A204.1 (cell line): ENCODE measurements around the gene ZSCAN22.

ENCODE experiments used
- FAIRE-seq: peaks from 2 replicates; lab custom pipeline; 2012; peaks lifted over from hg19 to GRCh38; lab: Jason Lieb, UNC

ZSCAN22 gene

DNA sequence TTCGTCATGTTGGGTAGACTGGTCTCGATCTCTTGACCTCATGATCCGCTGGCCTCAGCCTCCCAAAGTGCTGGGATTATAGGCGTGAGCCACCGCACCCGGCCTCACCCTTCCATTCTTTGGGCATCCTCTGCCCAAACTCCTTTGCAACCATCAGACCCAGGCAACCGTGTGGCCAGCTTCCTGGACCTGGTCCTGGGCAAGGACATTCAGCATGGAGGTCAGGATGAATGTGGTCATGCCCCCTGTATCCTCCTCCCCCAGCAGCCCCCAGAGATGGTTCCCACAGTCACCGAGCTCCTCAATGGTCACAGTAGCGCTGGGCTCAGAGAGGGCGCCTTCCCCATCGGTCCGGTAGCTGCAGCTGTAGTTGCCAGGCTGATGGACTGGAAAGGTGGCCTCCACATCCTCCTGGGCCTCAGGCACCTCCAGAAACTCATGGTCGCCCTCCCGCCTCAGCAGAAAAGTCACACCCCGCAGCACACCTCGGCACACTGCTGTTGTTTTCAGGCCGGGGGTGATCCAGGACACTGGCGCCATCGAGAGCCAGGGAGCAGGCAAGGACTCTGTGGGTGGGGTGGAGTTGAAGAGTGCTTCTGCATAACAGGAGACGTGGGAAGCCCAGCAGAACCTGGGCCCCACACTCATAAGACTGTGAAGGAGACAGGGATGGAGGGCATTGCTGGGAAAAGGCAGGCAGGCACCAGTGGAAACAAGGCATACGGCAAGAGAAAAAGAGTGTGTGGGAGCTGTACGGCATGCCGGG is 25.4 kb downstream of the ZSCAN22 start:
- FAIRE-seq, result no peak

DNA sequence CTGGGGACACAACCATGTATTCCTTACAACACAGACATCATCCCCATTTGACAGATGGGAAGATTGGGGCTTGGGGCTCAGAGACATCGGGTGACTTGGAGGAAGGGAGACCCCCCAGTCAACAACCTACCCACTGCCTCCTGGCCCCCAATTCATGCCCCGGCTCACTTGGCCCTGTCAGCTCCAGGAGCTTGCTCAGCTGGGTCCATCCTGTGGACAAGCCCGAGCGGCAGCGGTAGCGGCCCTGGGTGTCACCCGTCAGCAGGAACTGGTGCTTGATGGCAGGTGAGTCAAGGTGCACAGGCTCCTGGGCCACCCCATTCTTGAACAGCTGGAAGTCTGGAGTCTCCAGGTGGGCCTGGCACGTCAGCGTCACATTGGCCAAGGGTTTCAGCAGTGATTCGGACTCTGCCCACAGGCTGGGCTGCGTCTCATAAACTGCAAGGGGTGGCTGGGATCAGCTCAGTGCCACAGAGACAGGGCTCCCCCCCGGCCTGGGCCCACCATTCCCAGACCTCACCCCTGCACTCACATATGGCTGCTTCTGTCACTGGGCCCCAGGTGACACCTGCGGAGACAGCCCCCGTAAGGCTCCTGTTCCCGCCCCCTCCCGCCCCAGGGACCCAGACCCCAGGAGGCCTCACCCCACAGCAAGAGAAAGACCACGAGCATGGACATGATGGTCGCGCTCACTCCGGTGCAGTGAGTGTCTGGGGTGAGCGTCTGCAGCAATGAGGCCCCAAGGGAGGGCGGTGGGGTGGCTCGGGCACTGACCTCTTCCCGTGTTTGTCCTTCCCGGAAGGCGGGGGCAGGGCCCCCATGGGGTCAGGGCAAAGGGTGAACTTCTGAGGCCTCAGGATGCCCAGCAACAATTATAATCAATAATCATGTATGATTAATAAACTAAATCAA is 26.2 kb downstream of the ZSCAN22 start, which contains the start of gene A1BG:
TSS of gene A1BG (minus strand) at position 733 of the 912 bp plus-strand sequence. CDS start at position 678, 55 bp downstream.
- FAIRE-seq, result no peak

DNA sequence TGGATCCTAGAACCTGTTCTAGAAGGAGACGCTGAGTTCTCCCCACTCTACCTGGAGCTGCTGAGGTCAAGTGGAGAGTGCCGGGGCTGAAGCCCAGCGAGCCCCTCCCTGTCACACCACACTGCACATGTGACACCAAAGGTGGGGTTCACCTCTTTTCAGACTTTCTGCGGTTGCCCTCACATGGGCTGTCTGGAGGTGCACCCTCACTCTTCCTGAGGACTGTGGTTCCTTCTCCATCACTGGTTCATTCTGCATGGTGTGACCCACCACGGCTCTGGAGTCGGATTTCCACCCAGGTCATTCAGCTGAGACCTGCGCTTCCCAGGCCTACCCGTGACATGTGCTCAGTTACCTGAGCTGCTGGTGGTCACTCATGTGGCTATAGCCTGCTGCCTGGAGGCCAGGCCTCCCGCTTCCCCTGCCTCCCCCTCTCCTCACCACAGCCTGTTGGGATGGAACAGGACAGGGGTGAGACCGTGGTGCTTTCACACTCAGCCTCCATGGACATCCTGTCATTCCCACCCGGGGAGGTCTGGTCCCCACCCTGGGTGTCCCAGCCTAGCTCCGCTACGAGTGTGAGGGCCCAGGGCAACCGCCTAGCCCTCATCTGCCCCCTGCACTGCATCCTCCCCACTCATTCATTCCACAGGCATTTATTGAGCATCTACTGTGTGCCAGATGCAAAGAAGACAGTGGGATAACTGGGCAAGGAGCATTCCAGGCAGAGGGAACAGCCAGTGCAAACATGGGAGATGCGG is 27.1 kb downstream of the ZSCAN22 start:
- no peak for FAIRE-seq

DNA sequence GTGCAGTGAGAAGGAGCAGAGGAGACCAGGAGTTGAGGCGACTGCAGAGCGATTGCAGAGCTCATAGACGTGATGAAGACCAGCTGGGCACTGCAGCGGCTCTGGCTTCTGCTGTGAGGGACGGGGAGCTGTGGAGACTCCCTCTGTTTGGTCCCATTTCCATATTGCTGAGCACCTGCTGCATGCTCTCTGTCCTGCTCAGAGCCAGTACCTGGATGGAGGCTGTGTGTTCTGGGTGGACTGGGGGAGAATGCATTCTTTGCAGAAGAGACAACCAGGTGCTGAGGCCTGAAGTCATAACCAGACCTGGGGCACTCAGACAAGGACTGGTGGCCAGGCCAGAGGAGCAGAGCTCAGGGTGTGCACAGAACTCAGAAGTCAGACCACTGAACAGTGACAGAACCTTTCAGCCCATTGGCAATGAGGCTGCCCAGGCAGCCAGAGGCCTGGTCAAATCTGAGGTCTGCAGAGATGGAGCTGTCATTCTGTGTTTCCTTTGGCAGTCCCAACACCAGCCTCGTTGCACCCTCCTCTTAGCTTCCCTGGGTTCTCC is 27.8 kb downstream of the ZSCAN22 start:
- FAIRE-seq, result no peak

DNA sequence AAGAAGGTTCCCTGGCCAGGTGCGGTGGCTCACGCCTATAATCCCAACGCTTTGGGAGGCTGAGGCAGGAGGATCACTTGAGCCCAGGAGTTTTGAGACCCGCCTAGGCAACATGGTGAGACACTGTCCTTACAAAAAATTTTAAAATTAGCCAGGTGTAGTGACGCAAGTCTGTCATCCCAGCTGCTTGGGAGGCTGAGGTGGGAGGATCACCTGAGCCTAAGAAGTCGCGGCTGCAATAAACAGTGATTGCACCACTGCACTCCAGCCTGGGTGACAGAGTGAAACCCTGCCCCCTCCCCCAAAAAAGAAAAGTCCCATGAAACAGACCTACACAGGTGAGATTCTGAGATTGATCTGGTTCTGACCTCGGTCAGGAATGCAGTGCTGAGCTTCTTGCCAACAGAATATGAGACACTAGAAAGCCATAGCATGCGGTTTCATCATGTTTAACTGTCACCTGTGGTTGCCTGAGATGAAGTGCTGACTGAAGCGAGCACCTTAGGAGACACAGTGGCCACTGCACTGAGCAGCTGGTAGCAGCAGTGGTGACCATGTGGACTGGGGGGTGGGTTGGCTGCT is 28.5 kb downstream of the ZSCAN22 start:
- FAIRE-seq, result no peak

DNA sequence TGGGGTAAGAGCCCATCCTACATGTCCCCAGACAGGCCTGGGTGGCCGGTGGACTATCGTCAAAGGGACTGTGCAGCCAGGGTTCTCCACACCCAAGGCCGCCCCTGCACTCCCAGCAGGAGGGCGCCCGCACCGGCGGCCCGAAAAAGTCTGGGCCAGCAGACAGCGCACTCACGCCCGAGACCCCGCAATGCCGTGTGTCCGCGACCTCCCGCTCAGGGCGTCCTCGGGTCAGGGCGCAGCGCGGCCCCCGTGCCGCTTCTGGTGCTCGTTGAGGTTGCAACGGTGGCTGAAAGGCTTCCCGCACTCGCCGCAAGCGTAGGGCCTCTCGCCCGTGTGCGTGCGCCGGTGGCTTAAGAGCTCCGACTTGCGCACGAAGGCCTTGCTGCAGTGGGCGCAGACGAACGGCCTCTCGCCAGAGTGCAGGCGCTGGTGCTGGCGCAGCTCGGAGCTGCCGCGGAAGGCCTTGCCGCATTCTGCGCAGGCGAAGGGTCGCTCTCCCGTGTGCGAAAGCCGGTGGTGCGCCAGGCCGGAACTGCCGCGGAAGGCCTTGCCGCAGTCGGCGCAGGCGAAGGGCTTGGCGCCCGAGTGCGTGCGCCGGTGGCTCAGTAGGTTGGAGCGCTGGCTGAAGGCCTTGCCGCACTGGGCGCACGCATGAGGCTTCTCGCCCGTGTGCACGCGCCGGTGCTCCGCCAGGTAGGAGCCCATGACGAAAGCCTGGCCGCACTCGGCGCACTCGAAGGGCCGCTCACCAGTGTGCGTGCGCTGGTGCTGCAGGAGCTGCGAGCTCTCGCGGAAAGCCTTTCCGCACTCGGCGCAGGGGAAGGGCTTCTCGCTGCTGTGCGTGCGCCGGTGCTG is 29.3 kb downstream of the ZSCAN22 start:
- FAIRE-seq, result no peak

DNA sequence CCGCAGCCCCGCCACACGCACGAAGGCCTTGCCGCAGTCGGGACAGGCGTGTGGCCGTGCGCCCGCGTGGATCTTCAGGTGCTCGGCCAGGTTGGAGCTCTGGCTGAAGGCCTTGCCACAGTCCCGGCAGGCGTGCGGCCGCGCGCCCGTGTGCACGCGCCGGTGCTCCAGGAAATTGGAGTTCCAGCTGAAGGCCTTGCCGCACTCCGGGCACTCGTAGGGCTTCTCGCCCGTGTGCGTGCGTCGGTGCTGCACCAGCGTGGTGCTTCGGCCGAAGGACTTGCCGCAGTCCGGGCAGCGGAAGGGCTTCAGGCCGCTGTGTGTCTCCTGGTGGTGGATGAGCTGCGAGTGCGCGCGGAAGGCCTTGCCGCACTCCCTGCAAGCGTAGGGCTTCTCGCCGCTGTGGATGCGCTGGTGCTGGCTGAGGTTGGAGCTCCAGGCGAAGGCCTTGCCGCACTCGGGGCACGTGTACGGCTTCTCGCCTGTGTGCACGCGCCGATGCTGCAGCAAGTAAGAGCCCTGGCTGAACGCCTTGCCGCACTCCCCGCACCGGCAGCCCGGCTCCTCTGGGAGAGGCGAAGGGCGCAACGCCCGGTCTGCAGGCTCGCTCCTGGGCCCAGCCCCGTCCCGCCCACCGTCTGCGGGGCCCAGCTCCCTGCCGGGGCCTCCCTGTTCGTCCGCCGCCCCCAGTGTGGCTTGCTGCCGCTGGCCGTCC is 30.1 kb downstream of the ZSCAN22 start:
- FAIRE-seq, result no peak

DNA sequence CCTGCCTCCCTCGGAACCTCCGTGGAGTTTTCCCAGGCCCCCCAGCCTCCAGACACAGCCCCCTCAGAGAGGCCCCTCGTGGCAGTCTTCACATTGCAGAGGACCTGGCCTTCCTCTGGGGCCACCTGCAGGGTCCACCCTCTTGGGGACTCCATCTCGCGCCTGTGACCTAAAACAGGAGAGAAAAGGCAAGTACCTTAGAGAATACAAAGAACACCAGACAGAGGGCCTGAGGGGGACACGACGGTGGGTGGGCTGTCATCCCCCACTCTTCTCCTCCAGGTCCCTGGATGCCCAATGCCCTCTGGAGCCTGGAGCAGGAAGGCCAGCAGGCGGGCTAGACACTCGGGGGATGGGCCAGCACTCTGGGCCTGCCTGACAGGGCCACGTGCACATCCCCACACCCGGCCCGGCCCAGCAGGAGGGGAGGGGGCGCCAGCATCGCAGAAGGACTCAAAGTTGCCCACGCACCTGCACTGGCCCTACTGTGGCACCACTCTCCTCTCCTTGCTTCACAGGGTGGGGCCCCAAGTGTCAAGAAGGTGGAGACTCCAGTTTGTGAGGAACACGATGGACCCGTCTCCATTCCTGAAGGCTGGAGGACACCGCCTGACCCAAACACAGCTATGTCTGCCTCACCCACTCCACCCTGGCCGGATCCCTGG is 30.8 kb downstream of the ZSCAN22 start:
- no peak for FAIRE-seq

DNA sequence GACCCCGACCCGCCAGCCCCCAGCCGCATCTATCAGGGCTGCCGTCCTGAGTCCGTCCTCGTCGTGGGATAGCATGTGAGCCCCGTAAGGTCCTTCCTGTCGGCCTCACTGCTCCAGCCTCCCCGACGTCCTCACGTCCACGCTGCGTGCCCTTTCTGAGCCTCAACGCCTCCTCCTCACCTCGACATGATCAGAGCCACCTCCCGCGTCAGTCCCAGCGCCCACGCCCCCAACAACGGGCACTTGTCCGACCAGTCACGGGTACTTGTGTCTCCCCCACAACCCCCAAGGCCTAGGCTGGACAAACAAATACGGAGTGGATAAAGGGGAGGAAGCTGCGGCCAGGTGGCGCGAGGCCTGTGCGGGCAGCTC is 35.1 kb downstream of the ZSCAN22 start:
- FAIRE-seq, result no peak

DNA sequence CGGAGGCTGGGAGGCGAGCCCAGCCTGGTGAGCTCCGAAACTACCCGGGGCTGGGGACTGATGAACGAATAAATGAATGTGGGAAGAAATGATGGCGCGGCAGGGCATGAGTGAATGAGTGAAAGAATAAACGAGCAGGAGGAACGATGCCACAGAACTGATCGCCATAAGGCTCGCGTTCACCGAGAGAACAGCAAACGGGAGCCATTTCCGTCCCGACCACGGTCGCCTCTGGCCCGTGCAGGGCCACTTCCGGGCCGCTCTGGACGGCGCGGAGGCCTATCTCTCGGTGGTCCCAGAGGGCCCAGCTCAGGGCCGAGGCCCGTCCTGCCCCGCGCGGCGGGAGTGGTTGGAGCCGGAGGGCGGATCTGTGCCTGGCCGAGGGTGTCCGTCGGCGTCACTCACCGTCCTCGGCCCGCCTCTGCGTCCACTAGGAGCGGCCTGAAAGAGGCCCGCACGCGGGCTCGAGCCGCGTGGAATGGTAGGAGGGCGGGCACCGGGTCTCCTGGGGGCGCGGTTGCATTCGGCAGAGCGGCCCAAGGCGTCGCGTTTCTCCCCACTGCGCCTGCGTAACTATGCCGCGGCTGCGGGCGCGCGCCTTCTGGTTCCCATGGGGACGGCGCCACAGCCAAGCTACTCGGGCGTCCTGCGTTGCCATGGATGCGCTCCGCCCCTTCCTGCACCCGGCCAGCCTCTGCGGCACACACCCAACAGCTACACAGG is 35.6 kb downstream of the ZSCAN22 start, which contains the start of gene ZNF497:
TSS of gene ZNF497 (minus strand) at position 480 of the 723 bp plus-strand sequence. CDS start 5,116 bp downstream, outside the sequence.
- peak; percentile 94 for FAIRE-seq

DNA sequence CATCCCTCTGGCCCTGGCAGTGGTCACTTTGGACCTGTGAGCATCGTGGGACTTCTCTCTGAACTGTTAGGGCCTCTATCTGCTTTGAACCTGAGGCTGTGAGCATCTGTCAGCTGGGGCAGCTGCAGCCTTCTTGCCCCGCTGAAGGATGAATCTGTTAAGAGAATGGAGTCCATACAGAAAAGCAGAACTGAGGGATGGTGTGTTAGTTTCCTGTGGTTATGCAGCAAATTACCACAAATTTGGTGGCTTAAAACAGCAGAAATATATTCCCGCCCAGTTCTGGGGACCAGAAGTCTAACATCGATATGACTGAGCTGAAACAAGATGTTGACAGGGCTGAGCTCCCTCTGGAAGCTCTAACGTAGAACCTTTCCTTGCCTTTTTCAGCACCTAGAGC is 37.4 kb downstream of the ZSCAN22 start:
- no peak for FAIRE-seq

DNA sequence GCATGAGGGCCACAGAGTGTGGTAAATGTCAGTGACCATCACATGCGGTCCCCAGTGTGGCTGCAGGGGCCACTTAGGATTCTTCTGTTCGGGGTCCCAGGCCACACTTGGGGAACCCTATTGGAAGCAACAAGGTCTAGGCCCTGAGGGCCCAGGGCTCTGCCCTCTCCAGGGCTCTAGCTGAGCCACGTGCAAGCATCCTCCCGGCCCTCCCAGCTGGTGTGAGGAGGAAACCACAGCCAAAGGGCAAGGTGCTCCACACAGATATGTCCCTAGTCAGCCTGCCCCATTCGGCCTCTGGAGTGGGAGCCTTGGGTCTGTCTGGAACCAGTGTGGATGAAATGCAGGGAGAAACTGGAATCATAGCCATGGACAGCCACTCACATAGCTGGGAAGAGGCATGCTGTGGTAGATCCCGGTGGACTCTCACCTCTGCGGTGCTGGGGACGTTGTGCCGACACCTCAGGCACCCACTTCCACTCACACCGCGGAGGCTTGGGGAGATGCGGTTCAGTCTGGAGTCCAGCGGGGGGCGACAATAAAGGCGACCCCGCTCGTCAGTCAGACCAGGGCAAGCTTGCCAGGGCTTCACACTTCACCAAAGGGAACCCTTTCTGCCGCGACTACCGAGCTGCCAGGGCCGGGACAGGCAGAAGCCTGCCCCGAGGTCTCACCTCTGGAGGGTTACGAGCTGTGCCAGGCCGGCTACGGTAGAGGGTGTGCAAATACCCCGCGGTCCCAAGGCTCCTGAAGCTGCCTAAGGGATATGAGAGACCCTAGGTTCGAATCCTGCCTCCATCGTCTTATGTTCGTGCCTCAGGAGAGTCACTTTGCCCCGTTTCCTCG is 40.0 kb downstream of the ZSCAN22 start:
- FAIRE-seq, result no peak

DNA sequence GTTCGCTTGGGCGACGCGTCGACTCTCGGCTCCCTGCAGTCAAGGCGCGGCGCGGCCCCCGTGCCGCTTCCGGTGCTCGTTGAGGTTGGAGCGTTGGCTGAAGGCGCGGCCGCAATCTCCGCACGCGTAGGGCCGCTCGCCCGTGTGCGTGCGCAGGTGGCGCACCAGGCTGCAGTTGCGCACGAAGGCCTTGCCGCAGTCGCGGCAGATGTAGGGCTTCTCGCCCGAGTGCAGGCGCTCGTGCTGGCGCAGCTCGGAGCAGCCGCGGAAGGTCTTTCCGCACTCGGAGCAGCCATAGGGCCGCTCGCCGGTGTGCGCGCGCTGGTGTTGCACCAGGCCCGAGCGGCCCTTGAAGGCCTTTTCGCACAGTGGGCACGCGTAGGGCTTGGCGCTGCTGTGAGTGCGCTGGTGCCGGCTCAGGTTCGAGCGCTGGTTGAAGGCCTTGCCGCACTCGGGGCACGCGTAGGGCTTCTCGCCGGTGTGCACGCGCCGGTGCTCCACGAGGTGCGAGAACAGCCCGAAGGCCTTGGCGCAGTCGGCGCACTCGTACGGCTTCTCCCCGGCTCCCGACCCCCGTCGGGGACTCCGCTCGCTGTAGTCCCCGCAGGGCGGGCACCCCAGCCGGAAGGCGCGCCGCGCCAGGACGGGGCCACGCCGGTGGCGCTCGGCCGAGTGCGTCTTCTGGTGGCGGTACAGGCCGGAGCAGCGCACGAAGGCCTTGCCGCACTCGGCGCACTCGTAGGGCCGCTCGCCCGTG is 41.1 kb downstream of the ZSCAN22 start:
- no peak for FAIRE-seq

DNA sequence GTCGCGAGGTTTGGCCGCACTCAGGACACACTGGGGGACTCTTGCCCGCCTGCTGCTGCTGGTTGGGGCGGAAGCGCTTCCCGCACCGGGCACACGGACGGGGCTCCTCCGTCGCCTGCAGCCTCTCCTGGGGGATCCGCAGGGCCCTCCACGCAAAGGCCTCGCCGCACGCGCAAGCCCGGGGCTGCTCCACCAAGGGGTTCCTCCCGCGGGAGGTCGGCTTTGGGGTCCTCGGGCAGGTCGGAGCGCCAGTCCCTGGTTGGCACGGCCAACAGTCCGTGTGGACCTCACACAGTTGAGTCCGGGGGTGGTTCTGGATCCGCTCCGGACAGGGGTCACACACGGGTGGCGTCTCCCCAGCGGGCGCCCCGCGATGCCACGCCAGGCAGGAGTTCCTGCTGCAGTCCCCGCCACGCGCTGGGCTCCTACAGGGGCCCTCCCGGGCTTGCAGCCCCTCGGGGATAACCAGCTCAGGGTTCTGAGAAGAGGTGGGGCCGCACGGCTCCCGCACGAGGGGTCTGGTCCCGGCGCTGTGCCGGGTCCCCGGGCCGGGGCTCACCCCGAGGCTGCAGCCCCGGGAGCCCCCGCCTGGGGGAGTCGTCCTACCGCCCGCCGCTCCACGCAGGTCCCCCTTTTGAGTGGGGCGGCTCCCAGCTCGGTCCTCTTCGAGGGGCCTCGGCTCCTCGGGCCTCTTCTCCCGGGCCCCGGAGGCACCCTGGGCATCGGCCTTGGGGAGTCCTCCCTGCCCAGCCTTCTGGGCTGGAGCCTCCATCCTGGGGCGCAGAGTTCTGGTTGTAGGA is 42.0 kb downstream of the ZSCAN22 start:
- no peak for FAIRE-seq

DNA sequence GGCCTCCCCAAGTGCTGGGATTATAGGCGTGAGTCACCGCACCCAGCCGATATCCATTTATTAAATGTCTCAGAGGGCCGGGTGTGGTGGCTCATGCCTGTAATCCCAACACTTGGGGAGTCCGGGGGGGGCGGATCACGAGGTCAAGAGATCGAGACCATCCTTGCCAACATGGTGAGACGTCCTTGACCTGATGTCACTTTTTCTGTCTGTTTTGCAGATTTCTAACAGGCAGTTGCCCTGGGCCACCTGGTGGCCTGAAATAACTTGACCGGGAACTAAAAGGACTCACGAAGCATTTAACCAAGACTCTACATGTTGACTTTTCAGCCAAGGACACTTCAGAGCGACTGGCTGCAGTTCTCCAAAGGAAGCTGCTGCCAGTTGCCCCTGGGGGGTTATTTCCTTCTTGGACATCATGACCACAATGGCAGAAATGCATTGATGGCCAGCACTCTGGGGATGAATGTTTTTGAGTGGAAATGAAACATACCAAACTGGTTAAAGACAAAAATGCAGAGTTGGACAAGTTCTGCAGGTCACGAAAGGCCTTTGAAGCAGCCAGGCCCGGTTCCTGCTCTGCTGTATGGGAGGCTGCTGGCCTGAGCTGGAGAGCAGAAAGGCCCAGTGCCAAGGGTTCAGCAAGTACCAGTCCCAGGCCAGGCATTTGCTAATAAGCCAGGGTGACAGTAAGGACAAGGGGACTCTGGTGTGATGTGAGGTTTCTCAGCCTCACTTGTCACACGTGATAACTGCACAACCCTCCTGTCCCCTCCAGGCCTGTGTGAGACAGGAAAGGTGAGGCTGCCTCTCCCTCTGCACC is 45.7 kb downstream of the ZSCAN22 start:
- FAIRE-seq, result no peak
